ENCODE data around the gene BIN1.

GRCh38 chr2:127044977-127045661 lies 61.8 kb downstream of the BIN1 start:
- no peak for TF ChIP-seq CTCF (IDR thresholded peaks at IDR 0.05 in 2 of 3, conservative IDR thresholded peaks at IDR 0.05 in 1 of 3; ENCODE audit: borderline replicate concordance in 1 of 3, insufficient read depth in 1 of 3, low read depth in 2 of 3, low read length in 2 of 3)
- no peak for TF ChIP-seq RAD21 (IDR thresholded peaks at IDR 0.05; ENCODE audit: low read depth)
- TF ChIP-seq ZNF274 (IDR thresholded peaks at IDR 0.05; ENCODE audit: low read depth, low read length) = no peak
- TF ChIP-seq POLR2A (IDR thresholded peaks at IDR 0.05; ENCODE audit: borderline replicate concordance, extremely low read depth, insufficient read depth, insufficient read length) = no peak
- no peak for TF ChIP-seq EZH2phosphoT487 (IDR thresholded peaks at IDR 0.05; ENCODE audit: borderline replicate concordance)
- no peak for TF ChIP-seq SIN3A (IDR thresholded peaks at IDR 0.05; ENCODE audit: low read depth)
